Endometrial microvascular endothelial cells (primary cell): Measurements from ENCODE around the gene GPS1. TPM values are rescaled to one million over a fixed set of nuclear protein-coding genes. Genes with fewer than 3 reads are reported as not detected.

Source experiments
- in situ Hi-C: cut with HindIII; loops from 2 replicates; pipeline ENCODE4 v1.10.0; 2017; ENCODE audit warnings: low sequenced_read_pairs, low pct_unique_long_range_greater_than_20kb; ENCODE audit errors: inconsistent ontology term
- total RNA-seq: library from RNA; depleted of rRNA; stranded (reverse); fragments of >200 nt; gene quantifications from one replicate; pipeline ENCODE4 v1.2.3, GENCODE V29; 2015; ENCODE audit errors: inconsistent ontology term

GPS1 gene
- total RNA-seq, 1 donor from 2014 or later = 140 TPM

DNA sequence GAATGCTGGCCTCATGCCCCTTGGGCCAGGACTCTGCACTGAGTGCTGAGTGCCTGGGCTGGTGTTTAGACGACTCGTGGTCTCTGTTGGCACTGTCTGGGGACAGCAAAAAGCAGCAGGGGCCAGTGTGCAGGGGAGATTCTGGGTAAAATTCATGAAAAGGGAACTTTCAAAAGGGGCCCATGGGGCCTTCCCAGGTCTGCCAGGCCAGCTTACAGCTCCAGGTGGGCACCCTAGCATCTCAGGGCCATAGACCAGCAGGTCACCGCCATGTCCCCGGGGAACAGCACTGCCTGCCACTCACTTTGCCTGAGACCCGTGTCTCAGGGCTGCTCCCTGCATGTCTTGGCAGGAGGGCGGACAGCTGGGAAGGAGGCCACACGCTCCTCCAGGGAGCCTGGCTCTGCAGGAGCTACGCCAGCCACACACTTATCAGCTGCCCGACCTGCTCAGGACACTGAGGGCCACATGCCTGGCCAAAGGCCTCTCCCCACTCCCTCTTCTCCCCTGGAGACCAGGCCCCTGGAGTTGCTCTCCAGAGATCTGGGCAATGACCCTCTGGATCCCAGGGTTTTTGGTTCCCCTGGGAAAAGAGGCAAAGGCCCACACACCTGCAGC lies 55.1 kb downstream of the GPS1 start:
- in situ Hi-C loops = no loop called here

Other genes starting within 250 kb of the GPS1 start
- gene GCGR, start 247.7 kb upstream of the GPS1 start, total RNA-seq = not detected
- gene MCRIP1, start 218.6 kb upstream of the GPS1 start, total RNA-seq = 97.0 TPM
- not detected for gene PPP1R27, start 216.8 kb upstream of the GPS1 start, total RNA-seq
- gene P4HB, start 191.4 kb upstream of the GPS1 start, total RNA-seq = 1,412 TPM
- gene ARHGDIA, start 180.6 kb upstream of the GPS1 start, total RNA-seq = 471 TPM
- gene ALYREF, start 160.3 kb upstream of the GPS1 start, total RNA-seq = 284 TPM
- 166 TPM for gene ANAPC11, start 160.2 kb upstream of the GPS1 start, total RNA-seq
- not detected for gene NPB, start 149.7 kb upstream of the GPS1 start, total RNA-seq
- gene PCYT2, start 140.5 kb upstream of the GPS1 start, total RNA-seq = 41.0 TPM
- 14.3 TPM for gene SIRT7, start 133.7 kb upstream of the GPS1 start, total RNA-seq
- 21.0 TPM for gene MAFG, start 124.2 kb upstream of the GPS1 start, total RNA-seq
- gene PYCR1, start 114.6 kb upstream of the GPS1 start, total RNA-seq = 60.9 TPM
- gene MYADML2, start 104.7 kb upstream of the GPS1 start, total RNA-seq = not detected
- not detected for gene NOTUM, start 90.7 kb upstream of the GPS1 start, total RNA-seq
- gene ASPSCR1, start 74.3 kb upstream of the GPS1 start, total RNA-seq = 12.2 TPM
- 159 TPM for gene CENPX, start 29.0 kb upstream of the GPS1 start, total RNA-seq
- gene LRRC45, start 28.6 kb upstream of the GPS1 start, total RNA-seq = 23.0 TPM
- 30.2 TPM for gene RAC3, start 20.2 kb upstream of the GPS1 start, total RNA-seq
- gene DCXR, start 14.2 kb upstream of the GPS1 start, total RNA-seq = 133 TPM
- 36.0 TPM for gene RFNG, start 87 bp upstream of the GPS1 start, total RNA-seq
- gene DUS1L, start 13.9 kb downstream of the GPS1 start, total RNA-seq = 70.0 TPM
- 76.7 TPM for gene FASN, start 46.3 kb downstream of the GPS1 start, total RNA-seq
- gene CCDC57, start 160.9 kb downstream of the GPS1 start, total RNA-seq = 3.1 TPM
- gene SLC16A3, start 177.1 kb downstream of the GPS1 start, total RNA-seq = 345 TPM
- gene CSNK1D, start 221.8 kb downstream of the GPS1 start, total RNA-seq = 74.1 TPM